ENCODE results near the gene CTTNBP2NL.

Gene CTTNBP2NL

GRCh38 chr1:112457955-112458354 lies 61.9 kb downstream of the CTTNBP2NL start:
- Histone ChIP-seq H2AFZ (ENCODE audit: low read length) (no peak overlapping the region), H3K9me3 (ENCODE audit: insufficient read depth, low read depth, low read length) (no peaks in the 10 kb centered on the region), H3K4me2 (ENCODE audit: low read depth, low read length, poor library complexity, severe bottlenecking) (no peak overlapping the region), H3F3A (ENCODE audit: low read depth) (no peaks in the 10 kb centered on the region), H3K9me2 (replicated peaks; ENCODE audit: low read depth, low read length) (no peaks in the 10 kb centered on the region), H3K36me3 (ENCODE audit: insufficient read depth, low read length) (peaks cover 37% of the 10 kb centered on the region; the same call in 1 of the 2 replicates), H4K20me1 (ENCODE audit: insufficient read depth, low read length, poor library complexity, severe bottlenecking) (no peaks in the 10 kb centered on the region), H3K27me3 (ENCODE audit: insufficient read depth, low read length, poor library complexity, severe bottlenecking) (no peaks in the 10 kb centered on the region), H3K4me3 (ENCODE audit: low read length, poor library complexity, severe bottlenecking) (no peak overlapping the region), H3K4me1 (ENCODE audit: insufficient read depth, low read length, poor library complexity, severe bottlenecking) (no peaks in the 10 kb centered on the region), H3K9ac (ENCODE audit: low read depth, low read length, poor library complexity, severe bottlenecking) (no peak overlapping the region), H3K79me2 (ENCODE audit: insufficient read depth, low read length) (no peaks in the 10 kb centered on the region)
- TF ChIP-seq EZH2phosphoT487 (IDR thresholded peaks at IDR 0.05; ENCODE audit: borderline replicate concordance) = no peak
- TF ChIP-seq CTCF (conservative IDR thresholded peaks at IDR 0.05; ENCODE audit: low read length) = no peak

- H4K20me1 ChIP-seq (ENCODE audit: insufficient read depth, low read length, poor library complexity, severe bottlenecking) = no peaks in the 10 kb centered on the region
- no peak overlapping the region for H3K4me3 ChIP-seq (ENCODE audit: low read length, poor library complexity, severe bottlenecking)
- no peaks in the 10 kb centered on the region for H3K4me1 ChIP-seq (ENCODE audit: insufficient read depth, low read length, poor library complexity, severe bottlenecking)
- H2AFZ ChIP-seq (ENCODE audit: low read length) = no peak overlapping the region
- no peak for TF ChIP-seq CTCF (conservative IDR thresholded peaks at IDR 0.05; ENCODE audit: low read length)
- TF ChIP-seq EZH2phosphoT487 (IDR thresholded peaks at IDR 0.05; ENCODE audit: borderline replicate concordance) = no peak
- H3K9me2 ChIP-seq (replicated peaks; ENCODE audit: low read depth, low read length) = no peaks in the 10 kb centered on the region
- H3F3A ChIP-seq (ENCODE audit: low read depth) = no peaks in the 10 kb centered on the region
- no peak overlapping the region for H3K9ac ChIP-seq (ENCODE audit: low read depth, low read length, poor library complexity, severe bottlenecking)
- no peak overlapping the region for H3K4me2 ChIP-seq (ENCODE audit: low read depth, low read length, poor library complexity, severe bottlenecking)
- no peaks in the 10 kb centered on the region for H3K27me3 ChIP-seq (ENCODE audit: insufficient read depth, low read length, poor library complexity, severe bottlenecking)
- no peaks in the 10 kb centered on the region for H3K9me3 ChIP-seq (ENCODE audit: insufficient read depth, low read depth, low read length)
- H3K79me2 ChIP-seq (ENCODE audit: insufficient read depth, low read length) = no peaks in the 10 kb centered on the region
- H3K36me3 ChIP-seq (ENCODE audit: insufficient read depth, low read length) = peaks cover 37% of the 10 kb centered on the region; the same call in 1 of the 2 replicates
These were observed 62.7 kb downstream of the CTTNBP2NL start for GRCh38 chr1:112458756-112459155.

- no peak overlapping the region for H3K4me3 ChIP-seq (ENCODE audit: low read length, poor library complexity, severe bottlenecking)
- H3K4me2 ChIP-seq (ENCODE audit: low read depth, low read length, poor library complexity, severe bottlenecking) = no peak overlapping the region
- no peak overlapping the region for H3K9ac ChIP-seq (ENCODE audit: low read depth, low read length, poor library complexity, severe bottlenecking)
- no peak overlapping the region for H2AFZ ChIP-seq (ENCODE audit: low read length)
- H3K79me2 ChIP-seq (ENCODE audit: insufficient read depth, low read length) = no peaks in the 10 kb centered on the region
- no peaks in the 10 kb centered on the region for H3K4me1 ChIP-seq (ENCODE audit: insufficient read depth, low read length, poor library complexity, severe bottlenecking)
- no peaks in the 10 kb centered on the region for H3F3A ChIP-seq (ENCODE audit: low read depth)
- no peaks in the 10 kb centered on the region for H3K9me2 ChIP-seq (replicated peaks; ENCODE audit: low read depth, low read length)
- no peaks in the 10 kb centered on the region for H4K20me1 ChIP-seq (ENCODE audit: insufficient read depth, low read length, poor library complexity, severe bottlenecking)
- H3K9me3 ChIP-seq (ENCODE audit: insufficient read depth, low read depth, low read length) = no peaks in the 10 kb centered on the region
- TF ChIP-seq CTCF (conservative IDR thresholded peaks at IDR 0.05; ENCODE audit: low read length) (no peak), EZH2phosphoT487 (IDR thresholded peaks at IDR 0.05; ENCODE audit: borderline replicate concordance) (no peak)
- peaks cover 29% of the 10 kb centered on the region; the same call in 1 of the 2 replicates for H3K36me3 ChIP-seq (ENCODE audit: insufficient read depth, low read length)
- no peaks in the 10 kb centered on the region for H3K27me3 ChIP-seq (ENCODE audit: insufficient read depth, low read length, poor library complexity, severe bottlenecking)
These were observed 64.6 kb downstream of the CTTNBP2NL start for GRCh38 chr1:112460615-112461014.
